SK-N-SH (cell line): Measurements from ENCODE around the gene GRM5. TPM values are rescaled to one million over a fixed set of nuclear protein-coding genes. Genes with fewer than 3 reads are reported as not detected.

Source experiments
- CTCF ChIA-PET: fragments of 300-600, 350-600 bp; formaldehyde crosslinking; extraction: SDS; loops from one replicate; lab custom pipeline; 2021; lab: Yijun Ruan, JAX
- POLR2A ChIA-PET: fragments of 350-600 bp; sonication (Branson Sonifier 250); formaldehyde crosslinking; extraction: SDS; loops from one replicate; lab custom pipeline; 2020; ENCODE audit warnings: antibody characterized with exemption, inconsistent platforms; lab: Yijun Ruan, JAX
- DNase-seq: peaks from one replicate; pipeline ENCODE4 v3.0.0; 2012
- H2AFZ ChIP-seq: fragments of 200-600 bp; sonication (generic); 2 replicates; pipeline ENCODE4 v1.8.1; 2016; ENCODE audit warnings: antibody characterized with exemption, mild to moderate bottlenecking, low read depth
- H3F3A ChIP-seq: fragments of 200-600 bp; sonication (generic); replicated peaks from 2 replicates; pipeline ENCODE3; 2016; ENCODE audit warnings: antibody characterized with exemption, mild to moderate bottlenecking; ENCODE audit not compliant: insufficient read depth
- H3K27ac ChIP-seq, 2 experiments: fragments of 200-500 bp in 1 of 2; fragments of 200-600 bp in 1 of 2; sonication (Bioruptor generic) in 1 of 2; sonication (generic), shearing (Covaris generic) in 1 of 2; 2 replicates each; pipeline versions ENCODE4 v1.5.1 to v1.6.1; 2014 to 2016; ENCODE audit warnings: low read depth in 2 of 2, inconsistent platforms in 1 of 2, low read length in 1 of 2, mild to moderate bottlenecking in 1 of 2, mixed read lengths in 1 of 2
- H3K27me3 ChIP-seq: fragments of 200-600 bp; sonication (generic), shearing (Covaris generic); 2 replicates; pipeline ENCODE4 v1.6.1; 2016; ENCODE audit warnings: mixed run types; ENCODE audit not compliant: insufficient read depth
- H3K36me3 ChIP-seq, 2 experiments: fragments of 200-500 bp in 1 of 2; fragments of 200-600 bp in 1 of 2; sonication (Bioruptor generic) in 1 of 2; sonication (generic) in 1 of 2; replicated peaks in 1 of 2; 2 replicates each; pipeline versions ENCODE3 to v1.5.1; 2014 to 2016; ENCODE audit warnings: low read length in 1 of 2, mild to moderate bottlenecking in 1 of 2; ENCODE audit not compliant: insufficient read depth in 2 of 2, control insufficient read depth in 1 of 2
- H3K4me1 ChIP-seq, 2 experiments: fragments of 200-500 bp in 1 of 2; fragments of 200-600 bp in 1 of 2; sonication (Bioruptor generic) in 1 of 2; sonication (generic), shearing (Covaris generic) in 1 of 2; 2 replicates each; pipeline versions ENCODE4 v1.5.1 to v1.6.1; 2014 to 2016; ENCODE audit warnings: low read depth in 1 of 2, low read length in 1 of 2, mixed run types in 1 of 2; ENCODE audit not compliant: insufficient read depth in 2 of 2, control insufficient read depth in 1 of 2
- H3K4me2 ChIP-seq: fragments of 200-600 bp; sonication (generic), shearing (Covaris generic); 2 replicates; pipeline ENCODE4 v1.6.1; 2017; ENCODE audit warnings: mixed run types
- H3K4me3 ChIP-seq, 2 experiments: fragments of 200-500 bp in 1 of 2; fragments of 200-600 bp in 1 of 2; sonication (Bioruptor generic) in 1 of 2; sonication (generic), shearing (Covaris generic) in 1 of 2; 2 replicates each; pipeline versions ENCODE4 v1.5.1 to v1.8.1; 2014 to 2016; ENCODE audit warnings: low read depth in 2 of 2, inconsistent platforms in 1 of 2, low read length in 1 of 2, mild to moderate bottlenecking in 1 of 2, mixed read lengths in 1 of 2, moderate library complexity in 1 of 2
- H3K79me2 ChIP-seq: fragments of 200-600 bp; sonication (generic); 2 replicates; pipeline ENCODE4 v1.8.1; 2017; ENCODE audit warnings: mild to moderate bottlenecking; ENCODE audit not compliant: insufficient read depth
- H3K9ac ChIP-seq: fragments of 200-600 bp; sonication (generic); 2 replicates; pipeline ENCODE4 v1.6.1; 2017; ENCODE audit warnings: mixed run types
- H3K9me2 ChIP-seq: fragments of 200-600 bp; sonication (generic); 2 replicates; pipeline ENCODE4 v1.6.1; 2017; ENCODE audit warnings: mixed run types
- H3K9me3 ChIP-seq: fragments of 200-600 bp; sonication (generic); 2 replicates; pipeline ENCODE4 v1.6.1; 2017; ENCODE audit warnings: mixed run types, mild to moderate bottlenecking, moderate library complexity
- H4K20me1 ChIP-seq: fragments of 200-600 bp; sonication (generic); 2 replicates; pipeline ENCODE4 v1.6.1; 2017; ENCODE audit warnings: mild to moderate bottlenecking, mixed run types; ENCODE audit not compliant: insufficient read depth
- CHD2 ChIP-seq: fragments of 150-350 bp; IDR thresholded peaks from 2 replicates; pipeline ENCODE4 v1.6.1; 2018; ENCODE audit warnings: low read length; ENCODE audit not compliant: partially characterized antibody
- ELF1 ChIP-seq: IDR thresholded peaks from 2 replicates; pipeline ENCODE4 v1.4.0; 2012
- EP300 ChIP-seq, 2 experiments: IDR thresholded peaks; 2 replicates each; pipeline versions ENCODE4 v1.4.0 to v1.6.1; 2012; ENCODE audit warnings: borderline replicate concordance in 1 of 2, low read depth in 1 of 2, low read length in 1 of 2
- FOXJ3 ChIP-seq: sonication (generic); formaldehyde crosslinking; IDR thresholded peaks from 2 replicates; pipeline ENCODE4 v1.5.1; 2020; ENCODE audit warnings: mild to moderate bottlenecking, missing genetic modification reagents
- FOXM1 ChIP-seq: IDR thresholded peaks from 2 replicates; pipeline ENCODE4 v1.4.0; 2012; ENCODE audit warnings: low read depth, mild to moderate bottlenecking
- GABPA ChIP-seq: IDR thresholded peaks from 2 replicates; pipeline ENCODE4 v1.4.0; 2012; ENCODE audit warnings: low read depth, mild to moderate bottlenecking
- GATA2 ChIP-seq: sonication (generic); formaldehyde crosslinking; IDR thresholded peaks from 2 replicates; pipeline ENCODE4 v1.5.0; 2020; ENCODE audit warnings: mild to moderate bottlenecking, missing genetic modification reagents
- JUND ChIP-seq: IDR thresholded peaks from 2 replicates; pipeline ENCODE4 v1.4.0; 2012
- MAX ChIP-seq: IDR thresholded peaks from 2 replicates; pipeline ENCODE4 v1.4.0; 2012; ENCODE audit warnings: low read depth
- MEF2A ChIP-seq: IDR thresholded peaks from 2 replicates; pipeline ENCODE4 v1.4.0; 2012; ENCODE audit warnings: low read depth, borderline replicate concordance
- MXI1 ChIP-seq: IDR thresholded peaks from 2 replicates; pipeline ENCODE4 v1.6.1; 2012; ENCODE audit warnings: mild to moderate bottlenecking, low read depth, low read length, improper control_type of control experiment
- NFIC ChIP-seq: IDR thresholded peaks from 2 replicates; pipeline ENCODE4 v1.4.0; 2012; ENCODE audit warnings: borderline replicate concordance
- NRF1 ChIP-seq: IDR thresholded peaks from 2 replicates; pipeline ENCODE4 v1.6.1; 2012; ENCODE audit warnings: low read depth, mild to moderate bottlenecking, low read length
- PBX3 ChIP-seq: IDR thresholded peaks from 2 replicates; pipeline ENCODE4; 2012
- POLR2AphosphoS5 ChIP-seq: IDR thresholded peaks from 2 replicates; pipeline ENCODE4 v1.6.1; 2012; ENCODE audit warnings: low read depth, low read length
- RCOR1 ChIP-seq: fragments of 150-350 bp; IDR thresholded peaks from 2 replicates; pipeline ENCODE4 v1.6.1; 2017; ENCODE audit warnings: antibody characterized with exemption, low read length
- RFX5 ChIP-seq: IDR thresholded peaks from 2 replicates; pipeline ENCODE4 v1.6.1; 2012; ENCODE audit warnings: mild to moderate bottlenecking, improper control_type of control experiment, low read length
- RXRA ChIP-seq: IDR thresholded peaks from 2 replicates; pipeline ENCODE4 v1.4.0; 2012; ENCODE audit warnings: low read depth, mild to moderate bottlenecking, borderline replicate concordance
- SIN3A ChIP-seq: IDR thresholded peaks from 2 replicates; pipeline ENCODE4 v1.6.1; 2012; ENCODE audit warnings: low read depth, mild to moderate bottlenecking, low read length, moderate library complexity, borderline replicate concordance
- SMC3 ChIP-seq: IDR thresholded peaks from 2 replicates; pipeline ENCODE4 v1.6.1; 2012; ENCODE audit warnings: low read depth, low read length, improper control_type of control experiment
- TAF1 ChIP-seq: IDR thresholded peaks from 2 replicates; pipeline ENCODE4 v1.6.1; 2012; ENCODE audit warnings: low read depth, mild to moderate bottlenecking, low read length, moderate library complexity, borderline replicate concordance
- TCF12 ChIP-seq: IDR thresholded peaks from 2 replicates; pipeline ENCODE4 v1.4.0; 2012
- USF1 ChIP-seq: IDR thresholded peaks from 2 replicates; pipeline ENCODE4 v1.4.0; 2012; ENCODE audit warnings: low read depth, borderline replicate concordance
- YY1 ChIP-seq: IDR thresholded peaks from 2 replicates; pipeline ENCODE4 v1.4.0; 2012; ENCODE audit warnings: low read depth, mild to moderate bottlenecking
- WGBS: methylation state at CpG from one replicate; pipeline ENCODE4 v1.1.6; 2017; ENCODE audit warnings: low lambda C conversion rate; 5-methylcytosine and 5-hydroxymethylcytosine counted together
- polyA plus RNA-seq, 3 experiments: library from polyadenylated mRNA; depleted of rRNA; stranded (reverse); fragments of >200 nt; gene quantifications; 2 replicates each; pipeline ENCODE4 v1.2.3, GENCODE V29; 2012
- TF ChIP-seq, protein P1 (sequence below): IDR thresholded peaks from 2 replicates; pipeline ENCODE4 v1.4.0; 2012; ENCODE audit warnings: low read depth, borderline replicate concordance
- TF ChIP-seq, protein P2 (sequence below): fragments of 200-600 bp; sonication (generic); IDR thresholded peaks from 2 replicates; pipeline ENCODE4 v1.6.1; 2017; ENCODE audit warnings: antibody characterized with exemption, mild to moderate bottlenecking, moderate library complexity
- TF ChIP-seq, protein P3 (sequence below): fragments of 150-350 bp; IDR thresholded peaks from 2 replicates; pipeline ENCODE4 v1.6.1; 2017; ENCODE audit warnings: antibody characterized with exemption, low read length, low read depth, borderline replicate concordance
- TF ChIP-seq, protein P4 (sequence below): fragments of 150-350 bp; IDR thresholded peaks from 2 replicates; pipeline ENCODE4 v1.6.1; 2016; ENCODE audit warnings: mild to moderate bottlenecking, low read depth, low read length

The GRM5 gene
- polyA plus RNA-seq, 1 of the 3 experiments (the other 2 are of a cell fraction): not detected

DNA sequence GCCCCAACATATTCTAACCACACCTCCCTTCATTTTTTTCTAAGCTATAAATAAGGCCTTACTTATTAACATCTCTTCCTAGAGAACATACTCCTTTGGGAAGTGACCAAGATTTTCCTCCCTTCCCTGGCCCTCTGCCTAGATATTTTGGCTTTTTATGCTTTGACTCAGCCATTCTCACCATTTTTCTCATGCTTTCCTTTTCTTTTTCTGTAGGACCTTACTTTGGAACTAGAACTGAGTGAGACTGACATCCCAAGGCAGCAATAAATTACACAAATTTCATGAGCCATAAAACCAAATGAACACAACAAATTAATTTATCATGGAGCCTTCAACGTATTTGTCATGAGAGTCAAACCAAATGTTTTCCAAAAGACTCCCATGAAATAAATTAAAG lies 585.6 kb downstream of the GRM5 start:
- H3K27me3 ChIP-seq: no peaks in the 10 kb centered on the region
- H3K27ac ChIP-seq: peak overlapping the region in 1 of 2 experiments; percentile 66; a peak in 2 of 4 replicates
- no peaks in the 10 kb centered on the region for H3K36me3 ChIP-seq
- H3K4me3 ChIP-seq: no peak overlapping the region
- CTCF ChIA-PET: interaction anchor here (1.0 kb wide), 1 partner anchor 11 kb away, joined by 3 read pairs; no protein-coding TSS in a partner anchor
- H4K20me1 ChIP-seq: no peaks in the 10 kb centered on the region
- H3K9me2 ChIP-seq: no peaks in the 10 kb centered on the region
- no peaks in the 10 kb centered on the region for H3K79me2 ChIP-seq
- H2AFZ ChIP-seq: no peak overlapping the region
- WGBS: 3% methylated on average over 1 of the region's 1 CpG
- no peak for DNase-seq
- peaks cover 11% of the 10 kb centered on the region for H3F3A ChIP-seq
- H3K4me1 ChIP-seq: peaks cover 0 to 6% of the 10 kb centered on the region in 2 experiments; a peak in 2 of 4 replicates
- no peak overlapping the region for H3K9ac ChIP-seq
- peak overlapping the region; percentile 0; the same call in 1 of the 2 replicates for H3K4me2 ChIP-seq
- POLR2A ChIA-PET: no interaction called here
- H3K9me3 ChIP-seq: no peaks in the 10 kb centered on the region
- TF ChIP-seq RCOR1: no peak
- TF ChIP-seq TAF1: no peak
- TF ChIP-seq ELF1: no peak
- TF ChIP-seq PBX3: peak; percentile 92
- no peak for TF ChIP-seq FOXJ3 (CRISPR knock-in tag)
- peak; percentile 70 for TF ChIP-seq TCF12
- 0 out of 2 replicates have a peak, but pooled peaks have one; percentile 41 for TF ChIP-seq RXRA
- TF ChIP-seq CHD2: no peak
- no peak; the same call in 1 of the 2 replicates for TF ChIP-seq FOXM1
- no peak for TF ChIP-seq RFX5
- TF ChIP-seq, protein P1, sequence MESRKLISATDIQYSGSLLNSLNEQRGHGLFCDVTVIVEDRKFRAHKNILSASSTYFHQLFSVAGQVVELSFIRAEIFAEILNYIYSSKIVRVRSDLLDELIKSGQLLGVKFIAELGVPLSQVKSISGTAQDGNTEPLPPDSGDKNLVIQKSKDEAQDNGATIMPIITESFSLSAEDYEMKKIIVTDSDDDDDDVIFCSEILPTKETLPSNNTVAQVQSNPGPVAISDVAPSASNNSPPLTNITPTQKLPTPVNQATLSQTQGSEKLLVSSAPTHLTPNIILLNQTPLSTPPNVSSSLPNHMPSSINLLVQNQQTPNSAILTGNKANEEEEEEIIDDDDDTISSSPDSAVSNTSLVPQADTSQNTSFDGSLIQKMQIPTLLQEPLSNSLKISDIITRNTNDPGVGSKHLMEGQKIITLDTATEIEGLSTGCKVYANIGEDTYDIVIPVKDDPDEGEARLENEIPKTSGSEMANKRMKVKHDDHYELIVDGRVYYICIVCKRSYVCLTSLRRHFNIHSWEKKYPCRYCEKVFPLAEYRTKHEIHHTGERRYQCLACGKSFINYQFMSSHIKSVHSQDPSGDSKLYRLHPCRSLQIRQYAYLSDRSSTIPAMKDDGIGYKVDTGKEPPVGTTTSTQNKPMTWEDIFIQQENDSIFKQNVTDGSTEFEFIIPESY: no peak
- TF ChIP-seq YY1: no peak; the same call in 1 of the 2 replicates
- no peak for TF ChIP-seq GATA2 (CRISPR knock-in tag)
- TF ChIP-seq NRF1: no peak
- no peak for TF ChIP-seq USF1
- TF ChIP-seq, protein P2, sequence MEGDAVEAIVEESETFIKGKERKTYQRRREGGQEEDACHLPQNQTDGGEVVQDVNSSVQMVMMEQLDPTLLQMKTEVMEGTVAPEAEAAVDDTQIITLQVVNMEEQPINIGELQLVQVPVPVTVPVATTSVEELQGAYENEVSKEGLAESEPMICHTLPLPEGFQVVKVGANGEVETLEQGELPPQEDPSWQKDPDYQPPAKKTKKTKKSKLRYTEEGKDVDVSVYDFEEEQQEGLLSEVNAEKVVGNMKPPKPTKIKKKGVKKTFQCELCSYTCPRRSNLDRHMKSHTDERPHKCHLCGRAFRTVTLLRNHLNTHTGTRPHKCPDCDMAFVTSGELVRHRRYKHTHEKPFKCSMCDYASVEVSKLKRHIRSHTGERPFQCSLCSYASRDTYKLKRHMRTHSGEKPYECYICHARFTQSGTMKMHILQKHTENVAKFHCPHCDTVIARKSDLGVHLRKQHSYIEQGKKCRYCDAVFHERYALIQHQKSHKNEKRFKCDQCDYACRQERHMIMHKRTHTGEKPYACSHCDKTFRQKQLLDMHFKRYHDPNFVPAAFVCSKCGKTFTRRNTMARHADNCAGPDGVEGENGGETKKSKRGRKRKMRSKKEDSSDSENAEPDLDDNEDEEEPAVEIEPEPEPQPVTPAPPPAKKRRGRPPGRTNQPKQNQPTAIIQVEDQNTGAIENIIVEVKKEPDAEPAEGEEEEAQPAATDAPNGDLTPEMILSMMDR: no peak
- TF ChIP-seq SIN3A: no peak
- TF ChIP-seq, protein P3, sequence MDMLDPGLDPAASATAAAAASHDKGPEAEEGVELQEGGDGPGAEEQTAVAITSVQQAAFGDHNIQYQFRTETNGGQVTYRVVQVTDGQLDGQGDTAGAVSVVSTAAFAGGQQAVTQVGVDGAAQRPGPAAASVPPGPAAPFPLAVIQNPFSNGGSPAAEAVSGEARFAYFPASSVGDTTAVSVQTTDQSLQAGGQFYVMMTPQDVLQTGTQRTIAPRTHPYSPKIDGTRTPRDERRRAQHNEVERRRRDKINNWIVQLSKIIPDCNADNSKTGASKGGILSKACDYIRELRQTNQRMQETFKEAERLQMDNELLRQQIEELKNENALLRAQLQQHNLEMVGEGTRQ: no peak
- TF ChIP-seq POLR2AphosphoS5: no peak; the same call in 1 of the 2 replicates
- TF ChIP-seq EP300 (IDR thresholded peaks at IDR 0.05; ENCODE audit: borderline replicate concordance in 1 of 2, low read depth in 1 of 2, low read length in 1 of 2): peak in 1 of 2 experiments; percentile 85; a peak in 2 of 4 replicates
- no peak for TF ChIP-seq MAX
- no peak for TF ChIP-seq SMC3
- TF ChIP-seq NFIC: peak; percentile 97
- TF ChIP-seq MXI1: no peak
- TF ChIP-seq MEF2A: peak; percentile 60; the same call in 1 of the 2 replicates
- no peak for TF ChIP-seq GABPA
- peak; percentile 88 for TF ChIP-seq JUND
- TF ChIP-seq, protein P4, sequence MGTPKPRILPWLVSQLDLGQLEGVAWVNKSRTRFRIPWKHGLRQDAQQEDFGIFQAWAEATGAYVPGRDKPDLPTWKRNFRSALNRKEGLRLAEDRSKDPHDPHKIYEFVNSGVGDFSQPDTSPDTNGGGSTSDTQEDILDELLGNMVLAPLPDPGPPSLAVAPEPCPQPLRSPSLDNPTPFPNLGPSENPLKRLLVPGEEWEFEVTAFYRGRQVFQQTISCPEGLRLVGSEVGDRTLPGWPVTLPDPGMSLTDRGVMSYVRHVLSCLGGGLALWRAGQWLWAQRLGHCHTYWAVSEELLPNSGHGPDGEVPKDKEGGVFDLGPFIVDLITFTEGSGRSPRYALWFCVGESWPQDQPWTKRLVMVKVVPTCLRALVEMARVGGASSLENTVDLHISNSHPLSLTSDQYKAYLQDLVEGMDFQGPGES: no peak
